ENCODE data around the gene LMOD1.
"Not testable (repeated sequence)": the region's sequence is repeated elsewhere in the genome, so short reads cannot be mapped to it uniquely, and the experiment has no call there.

Gene LMOD1

GRCh38 chr1:201914456-201915235 lies 31.7 kb downstream of the LMOD1 start:
- no peak for DNase-seq (ENCODE audit: low read depth in 2 of 2)

- no peak for DNase-seq (ENCODE audit: low read depth in 2 of 2)
Measured at GRCh38 chr1:201912832-201913231, 33.5 kb downstream of the LMOD1 start.

- no peak for DNase-seq (ENCODE audit: low read depth in 2 of 2)
Measured at GRCh38 chr1:201911826-201912571, 34.3 kb downstream of the LMOD1 start.

GRCh38 chr1:201907621-201908020 lies 38.7 kb downstream of the LMOD1 start:
- DNase-seq (ENCODE audit: low read depth in 2 of 2) = no peak

GRCh38 chr1:201906336-201906735 lies 40.0 kb downstream of the LMOD1 start:
- DNase-seq (ENCODE audit: low read depth in 2 of 2) = no peak

GRCh38 chr1:201905234-201905890 lies 41.0 kb downstream of the LMOD1 start:
- DNase-seq (ENCODE audit: low read depth in 2 of 2) = no peak

- no peak for DNase-seq (ENCODE audit: low read depth in 2 of 2)
Measured at GRCh38 chr1:201904579-201904978, 41.8 kb downstream of the LMOD1 start.

- DNase-seq (ENCODE audit: low read depth in 2 of 2) = no peak
Measured at GRCh38 chr1:201903135-201903534, 43.2 kb downstream of the LMOD1 start.

- DNase-seq (ENCODE audit: low read depth in 2 of 2) = no peak
Measured at GRCh38 chr1:201902198-201902597, 44.1 kb downstream of the LMOD1 start.

- DNase-seq (ENCODE audit: low read depth in 2 of 2) = not testable (repeated sequence)
Measured at GRCh38 chr1:201901036-201901435, 45.3 kb downstream of the LMOD1 start.

GRCh38 chr1:201900476-201900875 lies 45.9 kb downstream of the LMOD1 start:
- DNase-seq (ENCODE audit: low read depth in 2 of 2) = no peak

GRCh38 chr1:201899683-201900429 lies 46.5 kb downstream of the LMOD1 start:
- no peak for DNase-seq (ENCODE audit: low read depth in 2 of 2)

- no peak for DNase-seq (ENCODE audit: low read depth in 2 of 2)
Measured at GRCh38 chr1:201898992-201899391, 47.4 kb downstream of the LMOD1 start.

GRCh38 chr1:201898240-201898894 lies 48.0 kb downstream of the LMOD1 start:
- no peak for DNase-seq (ENCODE audit: low read depth in 2 of 2)

- no peak for DNase-seq (ENCODE audit: low read depth in 2 of 2)
Measured at GRCh38 chr1:201896951-201897391, 49.4 kb downstream of the LMOD1 start.

GRCh38 chr1:201895913-201896807 lies 50.2 kb downstream of the LMOD1 start:
- peak; percentile 48 to 62 for DNase-seq (ENCODE audit: low read depth in 2 of 2)

- DNase-seq (ENCODE audit: low read depth in 2 of 2) = no peak
Measured at GRCh38 chr1:201895120-201895665, 51.2 kb downstream of the LMOD1 start.

- DNase-seq (ENCODE audit: low read depth in 2 of 2) = no peak
Measured at GRCh38 chr1:201894343-201895119, 51.8 kb downstream of the LMOD1 start.

GRCh38 chr1:201893431-201893830 lies 52.9 kb downstream of the LMOD1 start:
- no peak for DNase-seq (ENCODE audit: low read depth in 2 of 2)
